Adipocyte (in vitro differentiated cells): ENCODE data around the gene RPP25L.
A peak's percentile ranks its signal among the peaks of the same experiment; 100 is the strongest.
"Not testable (repeated sequence)": the region's sequence is repeated elsewhere in the genome, so short reads cannot be mapped to it uniquely, and the experiment has no call there.

Experiments used
- DNase-seq: peaks from one replicate; pipeline ENCODE4 v3.0.0-alpha.2; 2015; ENCODE audit warnings: low read depth
- H3K27me3 ChIP-seq: replicated peaks from 2 replicates; pipeline ENCODE4 v1.7.0; 2013; ENCODE audit warnings: mild to moderate bottlenecking, low read length, moderate library complexity; ENCODE audit not compliant: control insufficient read depth, insufficient read depth
- H3K36me3 ChIP-seq: 2 replicates; pipeline ENCODE4 v1.7.0; 2013; ENCODE audit warnings: low read length, mild to moderate bottlenecking, moderate library complexity; ENCODE audit not compliant: control insufficient read depth, insufficient read depth, severe bottlenecking
- H3K4me1 ChIP-seq: 2 replicates; pipeline ENCODE4 v1.7.0; 2013; ENCODE audit warnings: mild to moderate bottlenecking, low read length, moderate library complexity; ENCODE audit not compliant: control insufficient read depth, insufficient read depth
- H3K4me3 ChIP-seq: 2 replicates; pipeline ENCODE4 v1.7.0; 2013; ENCODE audit warnings: mild to moderate bottlenecking, low read length, moderate library complexity
- H3K9ac ChIP-seq: 2 replicates; pipeline ENCODE4 v1.7.0; 2013; ENCODE audit warnings: mild to moderate bottlenecking, low read length, moderate library complexity
- H3K9me3 ChIP-seq: 2 replicates; pipeline ENCODE4 v1.7.0; 2013; ENCODE audit warnings: mild to moderate bottlenecking, low read length, moderate library complexity; ENCODE audit not compliant: control insufficient read depth

The RPP25L gene

GRCh38 chr9:34650816-34651215 is 38.9 kb upstream of the RPP25L start:
- Histone ChIP-seq H3K4me1 (peaks cover 70% of the 10 kb centered on the region), H3K36me3 (peaks cover 15% of the 10 kb centered on the region), H3K9me3 (no peaks in the 10 kb centered on the region), H3K27me3 (no peaks in the 10 kb centered on the region), H3K9ac (no peak overlapping the region), H3K4me3 (peak overlapping the region; percentile 81)
- DNase-seq: peak; percentile 20

GRCh38 chr9:34648673-34649072 is 36.8 kb upstream of the RPP25L start:
- Histone ChIP-seq H3K9ac (no peak overlapping the region), H3K27me3 (no peaks in the 10 kb centered on the region), H3K4me3 (no peak overlapping the region)

GRCh38 chr9:34647651-34648050 is 35.8 kb upstream of the RPP25L start:
- H3K4me3 ChIP-seq: peak overlapping the region; percentile 88
- H3K27me3 ChIP-seq: no peaks in the 10 kb centered on the region
- peak overlapping the region; percentile 92 for H3K9ac ChIP-seq
- H3K9me3 ChIP-seq: no peaks in the 10 kb centered on the region
- no peak for DNase-seq
- H3K4me1 ChIP-seq: peaks cover 51% of the 10 kb centered on the region
- peaks cover 15% of the 10 kb centered on the region for H3K36me3 ChIP-seq

More at GRCh38 chr9:34648673-34649072, 36.8 kb upstream of the RPP25L start:
- Histone ChIP-seq H3K9me3 (no peaks in the 10 kb centered on the region), H3K4me1 (peaks cover 62% of the 10 kb centered on the region), H3K36me3 (peaks cover 15% of the 10 kb centered on the region)
- no peak for DNase-seq

- H3K4me3 ChIP-seq: peak overlapping the region; percentile 88
- H3K4me1 ChIP-seq: peaks cover 45% of the 10 kb centered on the region
- H3K9me3 ChIP-seq: no peaks in the 10 kb centered on the region
- peak overlapping the region; percentile 92 for H3K9ac ChIP-seq
- H3K27me3 ChIP-seq: no peaks in the 10 kb centered on the region
- H3K36me3 ChIP-seq: peaks cover 15% of the 10 kb centered on the region
- no peak for DNase-seq
Measured at GRCh38 chr9:34647084-34647403, 35.1 kb upstream of the RPP25L start.

- Histone ChIP-seq H3K27me3 (no peaks in the 10 kb centered on the region), H3K4me3 (peak within 1 kb of the TSS; percentile 88), H3K4me1 (peaks cover 42% of the 10 kb centered on the region), H3K9me3 (no peaks in the 10 kb centered on the region), H3K9ac (peak within 1 kb of the TSS; percentile 92), H3K36me3 (peaks cover 15% of the 10 kb centered on the region)
- DNase-seq: peak; percentile 89
Measured at GRCh38 chr9:34646211-34647083, 34.5 kb upstream of the RPP25L start, which contains the start of gene GALT. TSS of gene GALT (plus strand) at chr9:34646675. CDS start at chr9:34646705, 30 bp downstream.

- no peak for DNase-seq
- Histone ChIP-seq H3K36me3 (peaks cover 14% of the 10 kb centered on the region), H3K27me3 (no peaks in the 10 kb centered on the region)
Measured at GRCh38 chr9:34644766-34645314, 32.9 kb upstream of the RPP25L start.

GRCh38 chr9:34642679-34643078 is 30.8 kb upstream of the RPP25L start:
- no peaks in the 10 kb centered on the region for H3K27me3 ChIP-seq
- DNase-seq: no peak
- H3K36me3 ChIP-seq: no peaks in the 10 kb centered on the region
- H3K9ac ChIP-seq: no peak overlapping the region
- H3K9me3 ChIP-seq: no peaks in the 10 kb centered on the region
- H3K4me1 ChIP-seq: peaks cover 38% of the 10 kb centered on the region
- H3K4me3 ChIP-seq: no peak overlapping the region

More at GRCh38 chr9:34644766-34645314, 32.9 kb upstream of the RPP25L start:
- H3K4me3 ChIP-seq: no peak overlapping the region
- no peaks in the 10 kb centered on the region for H3K9me3 ChIP-seq
- no peak overlapping the region for H3K9ac ChIP-seq
- peaks cover 32% of the 10 kb centered on the region for H3K4me1 ChIP-seq

GRCh38 chr9:34639322-34639721 is 27.4 kb upstream of the RPP25L start:
- H3K4me3 ChIP-seq: not testable (repeated sequence)

GRCh38 chr9:34638138-34638445 is 26.2 kb upstream of the RPP25L start:
- no peak for DNase-seq
- no peaks in the 10 kb centered on the region for H3K9me3 ChIP-seq

More at GRCh38 chr9:34639322-34639721, 27.4 kb upstream of the RPP25L start:
- H3K4me1 ChIP-seq: peaks cover 30% of the 10 kb centered on the region
- DNase-seq, H3K27me3 ChIP-seq, H3K9ac ChIP-seq, H3K9me3 ChIP-seq: not testable (repeated sequence)
- peaks cover 10% of the 10 kb centered on the region for H3K36me3 ChIP-seq

GRCh38 chr9:34637356-34638137 is 25.6 kb upstream of the RPP25L start, which contains the start of gene SIGMAR1:
TSS of gene SIGMAR1 (minus strand) at chr9:34637787. CDS start at chr9:34637697, 90 bp downstream.
- Histone ChIP-seq H3K36me3 (peaks cover 10% of the 10 kb centered on the region), H3K4me3 (peak within 1 kb of the TSS; percentile 90), H3K4me1 (peaks cover 37% of the 10 kb centered on the region), H3K9me3 (no peaks in the 10 kb centered on the region), H3K27me3 (no peaks in the 10 kb centered on the region), H3K9ac (peak within 1 kb of the TSS; percentile 90)
- peak; percentile 97 for DNase-seq

More at GRCh38 chr9:34638138-34638445, 26.2 kb upstream of the RPP25L start:
- no peaks in the 10 kb centered on the region for H3K27me3 ChIP-seq
- peaks cover 10% of the 10 kb centered on the region for H3K36me3 ChIP-seq
- peaks cover 36% of the 10 kb centered on the region for H3K4me1 ChIP-seq
- H3K4me3 ChIP-seq: peak overlapping the region; percentile 90
- H3K9ac ChIP-seq: peak overlapping the region; percentile 90

GRCh38 chr9:34636791-34637355 is 25.0 kb upstream of the RPP25L start:
- Histone ChIP-seq H3K36me3 (peaks cover 10% of the 10 kb centered on the region), H3K4me3 (peak overlapping the region; percentile 90), H3K4me1 (peaks cover 37% of the 10 kb centered on the region), H3K27me3 (no peaks in the 10 kb centered on the region), H3K9me3 (no peaks in the 10 kb centered on the region), H3K9ac (peak overlapping the region; percentile 90)
- DNase-seq: no peak
